Ovary (tissue), 9 donors: ENCODE measurements around the gene SIGLEC1. TPM values are rescaled to one million over a fixed set of nuclear protein-coding genes. Genes with fewer than 3 reads are reported as not detected.

Experiments used
- DNase-seq, 5 donors: peaks; one replicate each; pipeline ENCODE4 v3.0.0-alpha.2; 2019 to 2020
- H3K27ac ChIP-seq, 2 donors: fragments of 200-600 bp; one replicate each; pipeline versions ENCODE4 v1.5.1 to v1.8.0; 2019 to 2022
- H3K27me3 ChIP-seq: fragments of 200-600 bp; one replicate; pipeline ENCODE4 v1.8.0; 2022
- H3K36me3 ChIP-seq: fragments of 200-600 bp; sonication (generic); one replicate; pipeline ENCODE4 v1.5.1; 2019
- H3K4me1 ChIP-seq: one replicate; pipeline ENCODE4 v1.8.1; 2013; ENCODE audit warnings: mild to moderate bottlenecking, moderate library complexity; ENCODE audit not compliant: insufficient read depth
- H3K4me3 ChIP-seq: fragments of 200-600 bp; sonication (generic); one replicate; pipeline ENCODE4 v1.5.1; 2017
- H3K9me3 ChIP-seq, 2 donors: fragments of 200-600 bp in 1 of 2; sonication (generic) in 1 of 2; one replicate each; pipeline versions ENCODE4 v1.5.1 to v1.8.1; 2013 to 2019; ENCODE audit warnings: mild to moderate bottlenecking in 1 of 2, moderate library complexity in 1 of 2
- CTCF ChIP-seq, 3 donors: fragments of 450-650 bp in 2 of 3; fragments of 200-600 bp in 1 of 3; IDR thresholded peaks; one replicate each; pipeline versions ENCODE4 v1.5.1 to v1.8.0; 2016 to 2022; ENCODE audit warnings: antibody characterized with exemption in 3 of 3, mild to moderate bottlenecking in 1 of 3
- EP300 ChIP-seq: sonication (generic); formaldehyde crosslinking; IDR thresholded peaks from one replicate; pipeline ENCODE4 v1.6.1; 2017; ENCODE audit warnings: antibody characterized with exemption
- POLR2A ChIP-seq: fragments of 450-650 bp; IDR thresholded peaks from one replicate; pipeline ENCODE4 v1.6.1; 2017; ENCODE audit warnings: antibody characterized with exemption, mild to moderate bottlenecking, moderate library complexity
- WGBS, 3 donors: extraction: QIAGEN DNeasy Blood & Tissue Kit in 1 of 3; methylation state at CpG; one replicate each; pipeline versions ENCODE4 v1.1.5 to v1.1.7; 2013 to 2017; 5-methylcytosine and 5-hydroxymethylcytosine counted together
- intact Hi-C, 4 donors: fragments of 100-400 bp; cut with DNase I; formaldehyde crosslinking; loops; one replicate each; pipeline versions ENCODE4 v1.11.0 to v1.15.1; 2022 to 2023
- polyA plus RNA-seq, 2 donors: library from polyadenylated mRNA; stranded (reverse); fragments of 200-250 nt in 1 of 2; fragments of 350-450 nt in 1 of 2; fragmentation: Illumina TruSeq in 1 of 2; extraction: RNeasy Lipid Tissue Mini Kit (QIAGEN cat#74804) in 1 of 2; gene quantifications; one replicate each; pipeline ENCODE4 v1.2.3, GENCODE V29; 2013 to 2014
- total RNA-seq, 7 donors: library from RNA; depleted of rRNA in 2 of 7; stranded (reverse); fragments of >200 nt in 2 of 7; fragmentation: NEBNext Ultra II Directional in 3 of 7; extraction: Animal tissue kit (Norgen Biotek cat#: 25700) in 3 of 7; gene quantifications; one replicate each; pipeline versions ENCODE4 v1.1.0 to v1.2.4, GENCODE V29; 2016 to 2023
- donor health status: DM: no; HTN: no; CAD: no; lungs with moderate emphysema.
- donor health status: DM: no; HTN: no; CAD: no.
- donor health status: Bipolar disorder and iron deficiency.
- donor health status: DM: yes; HTN: yes; CAD: no.
- donor health status: DM: no; HTN: no; CAD: no.
- donor health status: DM: yes; HTN: yes; CAD: no.

SIGLEC1 gene
- total and polyA plus RNA-seq, 9 donors = 0.48 to 11.5 (median 1.9) TPM

- Histone ChIP-seq H3K27me3 (no peaks in the 10 kb centered on the region), H3K9me3 (no peaks in the 10 kb centered on the region), H3K4me1 (no peaks in the 10 kb centered on the region), H3K27ac (no peak overlapping the region), H3K4me3 (no peak overlapping the region), H3K36me3 (no peaks in the 10 kb centered on the region)
- intact Hi-C loops = no loop called here
- TF ChIP-seq EP300 (no peak), CTCF (IDR thresholded peaks at IDR 0.05) (no peak), POLR2A (no peak)
- WGBS, 3 donors = 41 to 57% (median 42%) methylated on average over 6 of the region's 6 CpGs
- DNase-seq = no peak
These were observed 8.2 kb upstream of the SIGLEC1 start for GRCh38 chr20:3720626-3721025.

GRCh38 chr20:3720068-3720467 is 7.7 kb upstream of the SIGLEC1 start:
- TF ChIP-seq POLR2A = no peak
- no peak for TF ChIP-seq EP300
- no peak for TF ChIP-seq CTCF (IDR thresholded peaks at IDR 0.05)

GRCh38 chr20:3719046-3719445 is 6.6 kb upstream of the SIGLEC1 start:
- 89 to 92% (median 92%) methylated on average over 4 of the region's 4 CpGs for WGBS, 3 donors

More at GRCh38 chr20:3720068-3720467, 7.7 kb upstream of the SIGLEC1 start:
- H3K4me1 ChIP-seq = no peaks in the 10 kb centered on the region
- H3K36me3 ChIP-seq = no peaks in the 10 kb centered on the region
- H3K4me3 ChIP-seq = no peak overlapping the region
- H3K27me3 ChIP-seq = no peaks in the 10 kb centered on the region
- WGBS, 3 donors = 70 to 84% (median 71%) methylated on average over 2 of the region's 2 CpGs
- no peak for DNase-seq
- intact Hi-C loops = no loop called here
- no peaks in the 10 kb centered on the region for H3K9me3 ChIP-seq
- no peak overlapping the region for H3K27ac ChIP-seq

GRCh38 chr20:3716195-3716834 is 3.9 kb upstream of the SIGLEC1 start:
- no peak overlapping the region for H3K4me3 ChIP-seq
- no peaks in the 10 kb centered on the region for H3K4me1 ChIP-seq
- 69 to 72% (median 69%) methylated on average over 4 of the region's 4 CpGs for WGBS, 3 donors
- no peaks in the 10 kb centered on the region for H3K36me3 ChIP-seq
- TF ChIP-seq EP300 (no peak), CTCF (IDR thresholded peaks at IDR 0.05) (peak; percentile 29 to 47 (median 40))
- H3K27ac ChIP-seq = no peak overlapping the region
- intact Hi-C loops = no loop called here
- H3K27me3 ChIP-seq = no peaks in the 10 kb centered on the region
- peak in 4 of 5 donors; percentile 43 to 70 (median 54) for DNase-seq
- H3K9me3 ChIP-seq = no peaks in the 10 kb centered on the region

More at GRCh38 chr20:3719046-3719445, 6.6 kb upstream of the SIGLEC1 start:
- no peaks in the 10 kb centered on the region for H3K9me3 ChIP-seq
- no peaks in the 10 kb centered on the region for H3K36me3 ChIP-seq
- H3K27ac ChIP-seq = no peak overlapping the region
- DNase-seq = no peak
- H3K4me3 ChIP-seq = no peak overlapping the region
- intact Hi-C loops = no loop called here
- no peaks in the 10 kb centered on the region for H3K27me3 ChIP-seq
- TF ChIP-seq EP300 = no peak
- no peak for TF ChIP-seq CTCF (IDR thresholded peaks at IDR 0.05)
- no peak for TF ChIP-seq POLR2A
- H3K4me1 ChIP-seq = no peaks in the 10 kb centered on the region
